ACC112 (cell line): ENCODE results near the gene EFNB2.

Source experiments
- H2AFZ ChIP-seq: fragments of 200-600 bp; sonication (generic); one replicate; pipeline ENCODE4 v1.6.0; 2017; ENCODE audit warnings: antibody characterized with exemption, low read length; ENCODE audit not compliant: unreplicated experiment
- H3K27ac ChIP-seq: fragments of 200-600 bp; sonication (generic); 2 replicates; pipeline ENCODE4 v1.5.1; 2014; ENCODE audit warnings: low read depth, mild to moderate bottlenecking, antibody characterized with exemption, low read length, moderate library complexity
- H3K27me3 ChIP-seq: fragments of 200-600 bp; sonication (generic); 2 replicates; pipeline ENCODE4 v1.6.1; 2014; ENCODE audit warnings: mild to moderate bottlenecking, antibody characterized with exemption, low read length, moderate library complexity, mixed read lengths; ENCODE audit not compliant: insufficient read depth
- H3K36me3 ChIP-seq: fragments of 200-600 bp; sonication (generic); 2 replicates; pipeline ENCODE4 v1.6.1; 2016; ENCODE audit warnings: mild to moderate bottlenecking, antibody characterized with exemption, low read length, moderate library complexity, mixed read lengths; ENCODE audit not compliant: insufficient read depth
- H3K4me1 ChIP-seq: fragments of 200-600 bp; sonication (generic); one replicate; pipeline ENCODE4 v1.6.1; 2016; ENCODE audit warnings: low read length, mixed read lengths; ENCODE audit not compliant: insufficient read depth, unreplicated experiment, control insufficient read depth
- H3K4me3 ChIP-seq: fragments of 200-600 bp; sonication (generic); 2 replicates; pipeline ENCODE4 v1.5.1; 2014; ENCODE audit warnings: mild to moderate bottlenecking, low read depth, low read length
- H3K79me2 ChIP-seq: fragments of 200-600 bp; sonication (generic); one replicate; pipeline ENCODE4 v1.6.0; 2016; ENCODE audit warnings: low read length; ENCODE audit not compliant: control insufficient read depth, unreplicated experiment, insufficient read depth

The EFNB2 gene

DNA sequence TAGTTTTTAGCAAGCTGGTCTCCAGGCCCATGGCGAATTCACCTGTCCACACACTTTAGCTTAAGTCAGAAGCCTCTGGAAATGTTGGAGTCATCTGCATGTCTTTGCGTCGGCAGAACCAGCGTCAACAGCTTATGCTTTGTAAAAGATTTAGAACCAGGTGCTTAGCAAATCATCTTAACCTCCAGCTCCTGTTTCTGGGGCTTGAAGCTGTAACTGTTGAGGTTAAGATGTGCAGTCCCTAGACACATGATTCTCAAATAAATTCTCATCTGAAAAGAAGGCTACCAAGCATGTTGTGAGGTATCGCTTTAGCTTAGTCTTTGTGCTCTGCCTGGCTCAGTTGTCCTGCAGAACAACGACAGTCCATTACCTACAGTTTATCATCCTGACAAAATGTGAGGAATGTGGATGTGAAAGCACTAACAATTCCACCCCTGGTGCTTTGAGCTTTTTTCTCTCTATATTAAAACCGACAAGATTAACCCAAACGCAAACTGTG is 4.4 kb downstream of the EFNB2 start:
- Histone ChIP-seq H3K36me3 (no peaks in the 10 kb centered on the region), H3K4me1 (peaks cover 4% of the 10 kb centered on the region), H2AFZ (no peak overlapping the region), H3K27ac (no peak overlapping the region), H3K27me3 (peaks cover 25% of the 10 kb centered on the region), H3K79me2 (no peaks in the 10 kb centered on the region), H3K4me3 (no peak overlapping the region)

DNA sequence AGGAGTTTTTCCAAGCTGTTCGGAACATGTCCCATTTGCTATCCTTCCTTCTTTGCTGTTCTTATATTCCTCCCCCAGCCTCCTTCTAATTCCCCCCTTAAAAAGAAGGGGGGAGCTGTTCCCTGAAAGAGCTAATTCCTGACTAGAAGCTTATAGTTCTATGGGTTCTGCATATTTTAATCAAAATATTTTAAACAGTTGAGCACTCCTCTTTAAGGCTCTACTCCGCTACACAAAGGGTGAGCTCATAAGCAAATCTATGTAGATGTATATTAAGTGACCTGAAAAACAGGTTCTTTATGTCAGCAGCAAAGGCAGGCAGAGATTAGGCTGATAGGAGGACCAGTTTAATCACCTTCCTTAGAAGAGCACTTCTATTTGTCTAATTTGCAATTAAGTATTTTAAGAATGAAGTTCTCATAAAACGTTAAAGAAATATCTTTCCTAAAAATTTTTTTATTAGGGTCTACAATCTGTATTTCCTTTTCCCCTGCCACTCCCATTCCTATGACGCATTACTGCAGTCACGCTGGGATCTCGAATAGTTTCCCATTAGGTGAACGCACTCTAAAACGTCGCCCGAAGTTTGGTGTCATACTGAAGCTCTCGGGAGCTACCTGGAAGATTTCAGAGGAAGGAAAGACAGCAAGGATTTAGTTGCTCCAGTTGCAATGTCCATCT is 5.2 kb downstream of the EFNB2 start:
- H3K36me3 ChIP-seq: no peaks in the 10 kb centered on the region
- H2AFZ ChIP-seq: no peak overlapping the region
- H3K27ac ChIP-seq: no peak overlapping the region
- H3K4me3 ChIP-seq: no peak overlapping the region
- H3K79me2 ChIP-seq: no peaks in the 10 kb centered on the region
- H3K27me3 ChIP-seq: peaks cover 25% of the 10 kb centered on the region
- peaks cover 4% of the 10 kb centered on the region for H3K4me1 ChIP-seq

- Histone ChIP-seq H3K79me2 (no peaks in the 10 kb centered on the region), H3K36me3 (no peaks in the 10 kb centered on the region), H3K27ac (no peak overlapping the region), H2AFZ (no peak overlapping the region), H3K4me3 (no peak overlapping the region), H3K27me3 (peaks cover 22% of the 10 kb centered on the region), H3K4me1 (peaks cover 4% of the 10 kb centered on the region)
These were observed 5.9 kb downstream of the EFNB2 start for GRCh38 chr13:106529415-106530170.

DNA sequence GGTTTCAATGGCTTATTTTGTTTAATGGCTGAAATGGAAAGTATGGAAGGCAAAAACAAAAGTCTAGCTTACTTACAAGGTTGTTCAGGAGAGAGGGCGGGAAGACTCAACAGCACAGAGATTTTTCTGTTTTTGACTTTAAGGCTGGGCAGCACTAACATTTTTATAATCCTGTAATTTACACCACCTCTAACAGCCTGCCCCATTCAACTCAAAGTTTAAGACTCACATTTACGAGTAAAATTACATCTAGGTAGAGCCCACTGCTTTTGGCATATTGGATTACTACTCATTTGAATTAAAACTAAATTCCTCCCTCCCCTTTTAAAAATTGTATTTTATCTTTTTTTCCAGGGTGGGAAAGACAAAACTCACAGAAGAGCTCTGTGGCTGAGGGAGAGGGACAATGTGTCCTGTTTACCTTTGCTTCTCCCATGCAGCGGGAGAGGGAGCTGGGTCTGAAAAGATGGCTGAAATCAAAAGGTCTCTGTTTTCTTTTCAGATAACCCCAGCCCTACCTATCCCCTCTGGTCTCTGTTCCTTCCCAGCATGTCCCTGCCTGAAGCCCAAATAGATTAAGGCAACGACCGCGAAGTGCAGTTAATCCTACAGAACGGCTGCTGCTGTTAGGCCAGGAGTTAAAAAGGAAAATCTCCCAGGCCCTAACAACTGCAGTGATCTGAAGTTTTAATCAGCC is 6.6 kb downstream of the EFNB2 start:
- Histone ChIP-seq H3K27me3 (peaks cover 16% of the 10 kb centered on the region), H3K4me1 (peaks cover 4% of the 10 kb centered on the region), H3K79me2 (no peaks in the 10 kb centered on the region), H3K36me3 (no peaks in the 10 kb centered on the region), H2AFZ (no peak overlapping the region), H3K27ac (no peak overlapping the region), H3K4me3 (no peak overlapping the region)

GRCh38 chr13:106527826-106528225 is 7.6 kb downstream of the EFNB2 start:
- Histone ChIP-seq H3K4me1 (peaks cover 3% of the 10 kb centered on the region), H3K27ac (no peak overlapping the region), H3K27me3 (peaks cover 12% of the 10 kb centered on the region), H2AFZ (no peak overlapping the region), H3K4me3 (no peak overlapping the region), H3K79me2 (no peaks in the 10 kb centered on the region), H3K36me3 (no peaks in the 10 kb centered on the region)

DNA sequence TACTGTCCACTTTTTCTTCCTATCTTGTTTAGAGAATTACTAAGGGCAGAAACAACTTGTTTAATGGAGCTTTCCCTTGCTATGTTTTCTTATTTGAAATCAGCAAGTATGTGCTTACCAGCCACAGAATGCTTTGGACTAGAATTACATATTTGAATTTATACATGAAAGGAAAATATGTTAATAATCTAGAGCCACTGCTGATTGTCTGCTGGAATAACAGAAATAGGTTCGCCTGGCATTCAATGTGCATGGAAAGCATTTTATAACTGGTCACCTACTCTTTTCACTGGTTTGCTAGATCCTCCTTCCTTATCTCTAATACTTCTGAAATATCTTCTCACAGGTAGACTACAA is 8.0 kb downstream of the EFNB2 start:
- no peak overlapping the region for H2AFZ ChIP-seq
- H3K27me3 ChIP-seq: peaks cover 12% of the 10 kb centered on the region
- H3K4me1 ChIP-seq: no peaks in the 10 kb centered on the region
- no peak overlapping the region for H3K27ac ChIP-seq
- H3K79me2 ChIP-seq: no peaks in the 10 kb centered on the region
- H3K36me3 ChIP-seq: no peaks in the 10 kb centered on the region
- H3K4me3 ChIP-seq: no peak overlapping the region

GRCh38 chr13:106526738-106527444 is 8.6 kb downstream of the EFNB2 start:
- H2AFZ ChIP-seq: no peak overlapping the region
- no peak overlapping the region for H3K27ac ChIP-seq
- peaks cover 9% of the 10 kb centered on the region for H3K27me3 ChIP-seq
- no peaks in the 10 kb centered on the region for H3K4me1 ChIP-seq
- H3K4me3 ChIP-seq: no peak overlapping the region
- H3K79me2 ChIP-seq: no peaks in the 10 kb centered on the region
- H3K36me3 ChIP-seq: no peaks in the 10 kb centered on the region

DNA sequence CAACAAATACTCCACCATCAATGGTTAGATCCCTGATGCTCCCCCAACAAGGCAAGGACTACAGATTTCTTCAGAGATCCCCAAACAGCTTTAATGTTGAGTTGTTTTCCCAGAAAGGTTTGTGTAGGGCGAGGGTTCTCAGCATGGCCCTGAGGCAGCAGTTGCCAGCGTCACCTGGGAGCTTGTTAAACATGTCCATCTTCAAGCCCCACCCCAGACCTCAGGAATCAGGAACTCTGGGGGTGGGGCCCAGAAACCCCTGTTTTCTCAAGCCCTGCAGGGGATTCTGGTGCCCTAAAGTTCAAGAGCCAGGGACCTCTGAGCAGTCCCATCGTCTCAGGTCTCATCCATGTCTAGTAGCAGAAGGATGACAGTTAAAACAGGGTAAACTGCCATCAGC is 9.6 kb downstream of the EFNB2 start:
- Histone ChIP-seq H3K36me3 (no peaks in the 10 kb centered on the region), H3K4me1 (no peaks in the 10 kb centered on the region), H3K27me3 (peaks cover 6% of the 10 kb centered on the region; the same call in 1 of the 2 replicates), H2AFZ (no peak overlapping the region), H3K4me3 (no peak overlapping the region), H3K79me2 (no peaks in the 10 kb centered on the region), H3K27ac (no peak overlapping the region)

- Histone ChIP-seq H2AFZ (no peak overlapping the region), H3K4me1 (no peaks in the 10 kb centered on the region), H3K27ac (no peak overlapping the region), H3K27me3 (0 out of 2 replicates have a peak, but pooled peaks cover 3% of the 10 kb centered on the region), H3K36me3 (no peaks in the 10 kb centered on the region), H3K79me2 (no peaks in the 10 kb centered on the region), H3K4me3 (no peak overlapping the region)
These were observed 11.4 kb downstream of the EFNB2 start for GRCh38 chr13:106524108-106524507.

- 0 out of 2 replicates have a peak, but pooled peaks cover 3% of the 10 kb centered on the region for H3K27me3 ChIP-seq
- no peak overlapping the region for H3K4me3 ChIP-seq
- H3K27ac ChIP-seq: no peak overlapping the region
- no peaks in the 10 kb centered on the region for H3K4me1 ChIP-seq
- no peaks in the 10 kb centered on the region for H3K79me2 ChIP-seq
- H3K36me3 ChIP-seq: no peaks in the 10 kb centered on the region
- no peak overlapping the region for H2AFZ ChIP-seq
These were observed 11.9 kb downstream of the EFNB2 start for GRCh38 chr13:106523576-106523975.
